ENCODE data around the gene C5orf22. TPM values are rescaled to one million over a fixed set of nuclear protein-coding genes. Genes with fewer than 3 reads are reported as not detected.
"Not testable (repeated sequence)": the region's sequence is repeated elsewhere in the genome, so short reads cannot be mapped to it uniquely, and the experiment has no call there.

C5orf22 gene
- total RNA-seq, 4 donors from 2014 or later, result 5.6 to 31.0 (median 18.3) TPM

DNA sequence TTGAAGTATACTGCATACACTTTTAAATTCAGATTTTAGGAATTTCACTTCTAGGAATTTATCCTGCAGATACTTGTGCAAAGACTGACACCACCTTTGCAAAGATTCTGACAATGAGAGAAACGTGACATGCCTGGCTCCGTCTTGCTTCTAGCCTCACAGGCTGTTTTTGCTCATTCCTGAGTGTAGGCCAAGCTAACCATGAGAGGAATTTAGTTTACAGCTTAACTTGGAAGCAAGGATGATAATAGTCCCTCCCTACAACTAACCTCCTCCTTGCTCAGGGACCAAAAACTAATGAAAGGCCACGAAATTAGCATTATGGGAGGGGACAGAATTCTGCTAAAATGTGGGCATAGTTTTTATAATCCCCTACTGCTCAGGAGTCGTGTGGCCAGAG is 31.1 kb downstream of the C5orf22 start:
- intact Hi-C loops (cut with DNase I; ENCODE audit: low total_unique reads), result no loop called here
- Histone ChIP-seq H3K27ac (no peak overlapping the region), H3K4me1 (no peaks in the 10 kb centered on the region), H3K4me3 (no peak overlapping the region), H3K27me3 (no peaks in the 10 kb centered on the region), H3K36me3 (no peaks in the 10 kb centered on the region), H3K9me3 (no peaks in the 10 kb centered on the region)
- DNase-seq, result no peak
- no peak for TF ChIP-seq POLR2A (IDR thresholded peaks at IDR 0.05)
- TF ChIP-seq, protein P1, sequence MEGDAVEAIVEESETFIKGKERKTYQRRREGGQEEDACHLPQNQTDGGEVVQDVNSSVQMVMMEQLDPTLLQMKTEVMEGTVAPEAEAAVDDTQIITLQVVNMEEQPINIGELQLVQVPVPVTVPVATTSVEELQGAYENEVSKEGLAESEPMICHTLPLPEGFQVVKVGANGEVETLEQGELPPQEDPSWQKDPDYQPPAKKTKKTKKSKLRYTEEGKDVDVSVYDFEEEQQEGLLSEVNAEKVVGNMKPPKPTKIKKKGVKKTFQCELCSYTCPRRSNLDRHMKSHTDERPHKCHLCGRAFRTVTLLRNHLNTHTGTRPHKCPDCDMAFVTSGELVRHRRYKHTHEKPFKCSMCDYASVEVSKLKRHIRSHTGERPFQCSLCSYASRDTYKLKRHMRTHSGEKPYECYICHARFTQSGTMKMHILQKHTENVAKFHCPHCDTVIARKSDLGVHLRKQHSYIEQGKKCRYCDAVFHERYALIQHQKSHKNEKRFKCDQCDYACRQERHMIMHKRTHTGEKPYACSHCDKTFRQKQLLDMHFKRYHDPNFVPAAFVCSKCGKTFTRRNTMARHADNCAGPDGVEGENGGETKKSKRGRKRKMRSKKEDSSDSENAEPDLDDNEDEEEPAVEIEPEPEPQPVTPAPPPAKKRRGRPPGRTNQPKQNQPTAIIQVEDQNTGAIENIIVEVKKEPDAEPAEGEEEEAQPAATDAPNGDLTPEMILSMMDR (IDR thresholded peaks at IDR 0.05), result no peak

DNA sequence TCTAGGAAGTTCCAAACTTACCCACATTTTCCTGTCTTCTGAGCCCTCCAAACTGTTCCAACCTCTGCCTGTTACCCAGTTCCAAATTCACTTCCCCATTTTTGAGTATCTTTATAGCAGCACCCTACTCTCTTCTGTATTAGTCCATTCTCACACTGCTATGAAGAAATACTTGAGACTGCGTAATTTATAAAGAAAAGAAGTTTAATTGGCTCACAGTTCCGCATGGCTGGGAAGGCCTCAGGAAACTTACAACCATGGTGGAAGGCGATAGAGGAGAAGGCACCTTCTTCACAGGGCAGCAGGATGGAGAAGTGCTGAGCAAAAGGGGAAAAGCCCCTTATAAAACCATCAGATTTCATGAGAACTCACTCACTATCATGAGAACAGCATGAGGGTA is 34.3 kb downstream of the C5orf22 start:
- H3K27ac ChIP-seq; DNase-seq; H3K36me3 ChIP-seq; H3K9me3 ChIP-seq; H3K4me1 ChIP-seq; intact Hi-C loops (cut with DNase I; ENCODE audit: low total_unique reads); H3K4me3 ChIP-seq; H3K27me3 ChIP-seq: not testable (repeated sequence)

DNA sequence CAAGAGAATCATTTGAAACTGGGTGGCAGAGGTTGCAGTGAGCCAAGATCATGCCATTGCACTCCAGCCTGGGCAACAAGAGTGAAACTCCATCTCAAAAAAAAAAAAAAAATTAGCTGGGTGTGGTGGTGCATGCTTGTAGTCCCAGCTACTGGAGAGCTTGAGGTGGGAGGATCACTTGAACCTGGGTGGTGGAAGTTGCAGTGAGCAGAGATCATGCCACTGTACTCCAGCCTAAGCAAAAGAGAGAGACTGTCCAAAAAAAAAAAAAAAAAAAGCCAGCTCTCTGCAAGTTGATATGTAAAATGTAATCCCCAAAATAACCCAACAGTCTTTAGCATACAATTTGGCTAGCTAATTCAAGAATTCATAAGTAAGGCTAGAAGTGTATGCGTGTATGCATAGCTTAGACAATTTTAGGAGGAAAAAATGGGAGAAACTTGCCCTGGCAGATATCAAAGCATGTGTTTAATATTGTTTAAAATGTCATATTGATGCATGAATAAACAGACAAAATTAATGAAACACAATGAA is 36.3 kb downstream of the C5orf22 start:
- Histone ChIP-seq H3K9me3 (no peaks in the 10 kb centered on the region), H3K27me3 (no peaks in the 10 kb centered on the region), H3K4me1 (no peaks in the 10 kb centered on the region), H3K36me3 (no peaks in the 10 kb centered on the region), H3K27ac (no peak overlapping the region), H3K4me3 (no peak overlapping the region)
- intact Hi-C loops (cut with DNase I; ENCODE audit: low total_unique reads), result no loop called here
- TF ChIP-seq POLR2A (IDR thresholded peaks at IDR 0.05), result no peak
- TF ChIP-seq, protein P1 (IDR thresholded peaks at IDR 0.05), result no peak
- DNase-seq, result no peak

DNA sequence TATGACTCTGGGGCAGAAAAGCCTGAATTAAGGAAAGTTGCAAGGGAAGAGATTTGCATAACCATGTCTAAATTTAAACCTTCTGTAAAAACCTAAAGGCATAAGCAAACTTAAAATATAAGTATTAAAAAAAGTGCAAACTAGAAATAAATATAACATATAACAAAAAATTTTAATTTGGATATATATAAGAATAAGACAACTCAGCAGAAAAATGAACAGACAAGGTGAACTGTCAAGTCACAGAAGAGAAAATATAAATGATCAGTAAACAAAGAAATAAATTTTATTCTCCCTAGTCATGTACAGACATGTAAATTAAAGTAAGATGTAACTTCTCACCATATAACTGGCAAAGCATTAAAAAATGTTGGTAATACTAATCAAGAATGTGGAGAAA is 37.0 kb downstream of the C5orf22 start:
- no peaks in the 10 kb centered on the region for H3K36me3 ChIP-seq
- H3K9me3 ChIP-seq, result no peaks in the 10 kb centered on the region
- H3K27ac ChIP-seq, result no peak overlapping the region
- no peak for DNase-seq
- no peaks in the 10 kb centered on the region for H3K27me3 ChIP-seq
- intact Hi-C loops (cut with DNase I; ENCODE audit: low total_unique reads), result no loop called here
- no peak overlapping the region for H3K4me3 ChIP-seq
- no peak for TF ChIP-seq POLR2A (IDR thresholded peaks at IDR 0.05)
- TF ChIP-seq, protein P1 (IDR thresholded peaks at IDR 0.05), result no peak
- no peaks in the 10 kb centered on the region for H3K4me1 ChIP-seq

GRCh38 chr5:31573494-31574142 is 41.5 kb downstream of the C5orf22 start:
- H3K36me3 ChIP-seq, result no peaks in the 10 kb centered on the region
- no peak overlapping the region for H3K4me3 ChIP-seq
- no peak for DNase-seq
- intact Hi-C loops (cut with DNase I; ENCODE audit: low total_unique reads), result no loop called here
- no peak overlapping the region for H3K27ac ChIP-seq
- no peaks in the 10 kb centered on the region for H3K27me3 ChIP-seq
- TF ChIP-seq, protein P1 (IDR thresholded peaks at IDR 0.05), result no peak
- TF ChIP-seq POLR2A (IDR thresholded peaks at IDR 0.05), result no peak
- H3K9me3 ChIP-seq, result no peaks in the 10 kb centered on the region
- no peaks in the 10 kb centered on the region for H3K4me1 ChIP-seq
